DMS79 treated with DMSO at 0.1 percent for 48 hours (cell line): ENCODE results near the gene ADIPOQ.
"Not testable (repeated sequence)": the region's sequence is repeated elsewhere in the genome, so short reads cannot be mapped to it uniquely, and the experiment has no call there.

Experiments
- DNase-seq: peaks from one replicate; lab custom pipeline; 2025; lab: John Stamatoyannopoulos, UW

Gene ADIPOQ

DNA sequence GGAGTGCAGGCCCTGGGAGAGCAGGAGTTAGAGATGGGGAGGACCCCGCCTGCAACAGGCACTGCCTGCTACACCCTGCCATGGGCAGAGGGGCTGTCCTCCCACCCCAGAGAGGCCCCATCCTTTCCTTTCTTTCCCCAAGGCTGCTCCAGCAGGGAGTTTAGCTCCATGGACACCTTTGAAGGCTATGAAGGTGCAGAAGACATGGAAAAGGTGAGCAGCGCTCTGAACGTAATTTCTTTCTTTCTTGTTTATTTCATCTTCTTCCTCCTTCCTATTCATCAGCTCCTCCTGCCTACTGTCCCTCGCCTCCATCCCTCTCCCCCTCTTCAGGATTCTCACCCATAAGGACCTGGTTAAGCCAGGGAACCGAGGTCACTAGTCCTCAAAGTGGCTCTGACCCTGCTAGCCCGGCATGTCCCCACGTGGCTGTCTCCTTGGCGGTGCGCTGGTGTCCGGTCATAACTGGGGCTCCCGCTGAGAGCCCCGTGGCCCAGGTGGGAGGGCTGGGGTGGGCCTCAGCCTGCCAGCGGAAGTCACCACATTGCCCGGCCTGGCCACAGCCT, 16.0 kb upstream of the ADIPOQ start:
- no peak for DNase-seq

DNA sequence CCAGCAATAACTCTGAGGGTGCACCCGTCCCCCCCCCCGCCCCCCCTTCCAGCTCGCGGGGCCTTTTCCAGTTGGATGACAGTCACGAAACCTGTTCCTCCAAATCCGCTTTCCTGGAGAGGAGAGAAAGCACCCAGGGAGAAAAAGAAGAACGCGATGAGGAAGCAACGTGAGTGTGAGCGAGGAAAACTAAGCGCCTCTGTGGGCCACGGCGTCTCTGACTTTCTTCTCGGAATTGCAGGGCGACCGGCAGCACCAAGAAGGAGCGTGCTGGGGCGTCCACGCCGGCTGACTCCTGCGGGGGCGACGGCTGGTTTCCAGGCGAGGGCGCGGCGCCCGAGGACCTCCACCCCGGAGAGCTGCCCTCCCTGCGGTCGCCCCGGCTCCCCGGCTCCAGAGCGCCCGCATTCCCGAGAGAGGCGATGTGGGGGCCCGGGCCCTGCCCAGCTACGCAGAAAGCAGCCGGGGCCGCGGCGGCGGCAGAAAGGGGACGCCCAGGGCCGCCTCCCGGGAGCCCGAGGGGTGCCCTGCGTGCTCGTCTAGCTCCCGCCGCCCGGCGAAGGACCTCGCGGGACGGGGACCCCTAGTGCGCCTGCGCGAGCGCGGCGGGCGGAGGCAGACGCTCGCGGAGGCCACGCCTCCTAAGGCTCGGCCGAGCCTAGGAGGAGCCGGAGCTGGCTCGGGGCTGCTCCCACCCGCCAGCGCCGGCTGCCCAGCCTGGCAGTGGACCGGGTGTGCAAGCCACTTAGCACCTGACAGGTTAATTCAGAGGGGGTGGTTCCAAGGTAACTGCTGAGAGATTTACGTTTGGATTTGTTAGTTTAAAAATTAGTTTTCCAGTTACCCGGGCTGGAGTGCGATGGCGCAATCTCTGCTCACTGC, 15.3 kb upstream of the ADIPOQ start:
- DNase-seq = peak; percentile 74

DNA sequence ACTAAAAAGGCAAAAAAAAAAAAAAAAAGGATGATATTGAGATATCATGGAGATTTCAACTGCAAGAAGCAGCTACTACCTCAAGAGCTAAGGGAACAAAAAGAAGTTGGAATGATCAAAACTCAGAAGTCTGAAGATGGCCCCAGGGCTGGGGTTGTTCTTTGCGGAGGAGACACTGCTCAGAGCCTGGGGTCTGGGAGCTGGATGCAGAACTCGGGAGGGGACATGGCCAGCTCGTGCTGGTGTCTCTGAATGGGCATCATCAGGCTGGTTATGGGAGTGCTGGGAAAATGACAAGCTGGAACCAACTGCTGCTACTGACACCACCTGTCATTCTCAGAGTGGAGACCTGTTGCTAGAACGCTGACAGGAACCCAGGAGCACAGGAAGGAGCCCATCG, 14.2 kb upstream of the ADIPOQ start:
- DNase-seq = no peak

DNA sequence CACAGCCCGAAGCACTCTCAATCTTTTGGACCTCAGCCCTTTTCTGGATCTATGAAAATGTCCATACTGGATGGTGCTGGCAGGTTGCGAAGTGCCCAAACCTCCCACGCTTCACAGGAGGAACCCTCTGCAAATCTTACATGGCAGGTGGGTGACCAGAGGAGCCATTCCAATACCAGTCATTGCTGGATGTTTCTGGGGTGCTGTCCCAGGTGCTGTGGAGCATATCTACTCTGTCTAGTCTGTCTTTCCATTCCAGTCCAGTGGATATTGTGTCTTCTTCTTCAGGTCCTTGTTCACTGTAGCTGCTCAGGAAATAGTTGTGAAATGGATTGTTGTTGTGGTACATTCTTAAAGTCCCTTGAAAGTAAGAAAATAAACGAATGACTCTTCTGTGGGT, 10.7 kb upstream of the ADIPOQ start:
- DNase-seq = no peak

DNA sequence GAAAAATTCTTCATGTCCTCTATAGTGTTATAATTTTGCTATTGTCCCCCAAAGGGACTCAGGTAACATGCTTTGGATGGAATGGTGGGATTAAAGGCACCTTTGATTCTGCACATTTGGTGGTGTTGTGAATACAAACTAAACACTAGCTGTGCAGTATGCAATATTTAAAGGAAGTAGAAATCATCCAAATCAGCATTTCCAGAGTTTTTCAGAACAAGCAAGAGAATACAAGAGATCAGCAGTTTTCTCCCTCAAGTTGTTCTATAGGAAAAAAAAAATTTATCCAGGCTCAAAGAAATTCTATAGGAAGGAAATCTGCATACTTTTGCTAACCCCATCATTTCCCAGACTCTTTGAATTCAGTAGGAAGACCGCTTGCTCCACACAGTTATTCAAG, 10.2 kb upstream of the ADIPOQ start:
- no peak for DNase-seq

DNA sequence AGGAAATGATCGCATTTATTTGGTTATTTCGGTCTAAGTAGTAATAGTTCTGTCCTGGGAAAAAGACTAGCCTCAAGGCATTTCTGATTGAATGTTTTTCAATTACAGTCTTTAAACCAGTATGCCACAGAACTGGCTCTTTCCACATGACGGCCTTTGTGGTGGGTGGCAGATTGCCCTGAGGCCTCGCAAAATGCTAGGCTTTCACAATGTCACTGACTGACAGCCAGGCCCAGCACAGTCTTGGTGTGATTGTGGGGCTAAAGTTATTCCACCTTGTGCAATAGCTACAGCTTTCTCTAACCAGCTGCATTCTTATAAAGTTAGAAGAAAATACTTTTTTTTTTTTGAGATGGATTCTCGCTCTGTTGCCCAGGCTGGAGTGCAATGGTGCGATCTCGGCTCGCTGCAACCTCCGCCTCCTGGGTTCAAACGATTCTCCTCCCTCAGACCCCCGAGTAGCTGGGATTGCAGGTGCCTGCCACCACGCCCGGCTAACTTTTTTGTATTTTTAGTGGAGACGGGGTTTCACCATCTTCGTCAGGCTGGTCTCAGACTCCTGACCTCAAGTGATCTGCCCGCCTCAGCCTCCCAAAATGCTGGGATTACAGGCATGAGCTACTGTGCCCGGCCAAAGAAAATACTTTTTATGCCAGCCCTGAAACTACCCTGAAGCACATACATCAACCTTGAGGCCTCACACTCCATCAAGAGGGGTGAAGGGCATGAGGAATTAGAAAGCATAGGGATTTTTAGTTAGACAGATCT, 2.5 kb upstream of the ADIPOQ start:
- no peak for DNase-seq

DNA sequence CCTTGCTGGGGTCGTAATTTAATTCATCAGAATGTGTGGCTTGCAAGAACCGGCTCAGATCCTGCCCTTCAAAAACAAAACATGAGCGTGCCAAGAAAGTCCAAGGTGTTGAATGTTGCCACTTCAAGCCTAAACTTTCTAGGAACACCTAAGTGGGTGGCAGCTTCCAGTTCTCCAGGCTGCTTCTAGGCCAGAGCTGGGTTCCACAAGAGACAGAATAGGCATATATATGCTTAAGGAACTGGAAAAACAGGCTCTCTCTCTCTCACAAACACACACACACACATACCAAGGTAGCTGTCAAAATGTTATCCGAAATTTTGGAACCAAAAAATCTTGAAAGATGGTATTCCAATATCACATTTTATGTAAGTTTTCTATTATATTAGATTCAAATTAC, 890 bp upstream of the ADIPOQ start:
- DNase-seq = no peak

DNA sequence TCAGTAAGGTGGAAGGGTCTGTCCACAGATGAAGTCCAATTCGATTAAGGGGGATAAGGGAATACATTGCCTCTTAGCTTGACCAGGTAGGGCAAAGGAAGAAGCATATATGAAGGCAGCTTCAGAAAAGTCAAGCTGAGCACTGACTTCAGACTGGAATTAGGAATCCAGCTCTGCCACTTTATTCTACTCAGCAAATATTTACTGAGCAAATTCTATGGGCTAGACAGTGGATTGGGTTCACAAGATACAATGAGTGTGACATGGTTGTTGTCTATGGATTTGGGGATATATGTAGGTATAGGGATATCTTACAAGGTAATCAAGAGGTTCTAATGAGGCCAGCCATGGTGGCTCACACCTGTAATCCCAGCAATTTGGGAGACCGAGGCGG, 526 bp downstream of the ADIPOQ start:
- DNase-seq = no peak

DNA sequence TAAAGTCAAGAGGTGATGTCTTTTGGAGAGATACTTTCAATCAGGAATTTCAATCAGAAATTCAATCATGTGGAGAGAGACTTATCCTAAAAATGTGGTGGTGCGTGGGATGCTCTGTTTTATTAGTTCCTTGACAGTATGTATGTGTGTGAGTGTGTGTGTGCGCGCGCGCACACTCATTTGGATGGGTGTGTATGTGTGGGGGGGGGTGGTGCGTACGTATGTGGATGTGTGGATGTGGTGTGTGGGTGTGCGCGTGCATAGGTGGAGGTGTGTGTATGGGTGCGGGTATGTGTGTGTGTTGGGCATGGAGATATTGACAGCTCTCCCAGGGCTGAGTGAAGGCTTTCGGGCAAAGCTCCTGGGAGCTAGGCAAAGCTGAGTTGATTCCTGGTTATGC, 2.4 kb downstream of the ADIPOQ start:
- no peak for DNase-seq

DNA sequence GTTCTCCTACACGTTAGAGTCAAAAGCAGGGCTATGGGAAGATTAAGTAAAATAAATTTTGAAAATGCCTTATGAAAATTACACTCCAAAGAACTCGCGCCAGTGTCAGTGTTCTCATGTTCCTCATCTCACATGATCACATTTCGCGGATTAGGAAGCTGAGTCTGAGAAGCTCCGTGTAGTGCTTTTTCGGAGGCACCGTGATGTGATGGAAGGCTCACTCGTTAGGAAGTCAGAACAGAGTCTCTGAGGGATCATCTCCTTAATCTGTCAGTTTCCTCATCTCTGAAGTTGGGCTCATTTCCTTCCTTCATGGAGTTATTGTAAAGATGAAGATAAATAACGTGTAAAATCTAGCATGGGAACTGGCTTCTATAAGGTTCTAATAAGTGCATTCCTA, 3.2 kb downstream of the ADIPOQ start:
- DNase-seq = no peak

DNA sequence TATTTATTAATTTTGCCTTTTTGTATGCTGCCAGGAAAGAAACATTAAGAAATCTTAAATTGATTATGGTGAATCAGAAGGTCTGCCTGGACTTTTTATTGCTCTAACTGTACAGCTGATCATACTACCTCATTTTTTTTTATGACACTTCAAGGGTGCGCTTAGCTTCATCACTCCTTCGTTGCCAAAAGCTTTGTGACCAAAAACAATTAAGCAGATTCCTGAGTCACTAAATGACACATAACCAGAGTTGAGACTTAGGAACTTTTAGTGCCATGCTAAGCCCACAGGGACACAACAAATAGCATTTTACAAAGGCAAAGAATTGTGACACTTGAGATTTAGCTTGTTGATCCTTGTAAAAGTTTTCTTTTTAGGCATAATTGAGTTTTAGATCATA, 4.9 kb downstream of the ADIPOQ start:
- no peak for DNase-seq

DNA sequence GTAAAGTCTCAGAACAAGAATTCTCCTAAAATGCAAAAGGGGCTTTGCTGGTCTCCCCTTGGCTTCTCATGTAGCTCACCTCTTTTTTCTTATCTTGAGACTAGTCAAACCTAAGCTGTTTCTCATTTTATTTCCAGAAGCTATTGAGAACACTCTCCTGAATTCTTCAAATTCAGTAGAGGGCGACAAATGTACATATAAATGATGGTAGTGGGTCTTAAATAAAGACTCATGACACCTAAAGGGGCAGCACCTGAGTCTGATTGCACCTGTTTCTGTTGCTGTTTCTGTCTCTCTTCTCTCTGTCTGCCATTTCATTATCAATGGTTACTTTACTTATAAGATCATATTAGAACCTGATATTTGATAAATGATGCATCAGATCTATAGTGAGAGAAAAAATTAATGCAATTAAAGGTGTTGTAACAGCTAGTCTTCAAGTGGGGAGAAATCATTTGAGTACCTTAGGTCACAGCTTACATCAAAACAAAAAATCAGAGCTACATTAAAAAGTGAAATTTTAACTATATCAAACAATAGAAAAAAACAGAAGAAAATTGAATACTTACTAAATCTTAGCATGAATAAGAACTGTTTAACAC, 7.0 kb downstream of the ADIPOQ start:
- DNase-seq = peak; percentile 35

DNA sequence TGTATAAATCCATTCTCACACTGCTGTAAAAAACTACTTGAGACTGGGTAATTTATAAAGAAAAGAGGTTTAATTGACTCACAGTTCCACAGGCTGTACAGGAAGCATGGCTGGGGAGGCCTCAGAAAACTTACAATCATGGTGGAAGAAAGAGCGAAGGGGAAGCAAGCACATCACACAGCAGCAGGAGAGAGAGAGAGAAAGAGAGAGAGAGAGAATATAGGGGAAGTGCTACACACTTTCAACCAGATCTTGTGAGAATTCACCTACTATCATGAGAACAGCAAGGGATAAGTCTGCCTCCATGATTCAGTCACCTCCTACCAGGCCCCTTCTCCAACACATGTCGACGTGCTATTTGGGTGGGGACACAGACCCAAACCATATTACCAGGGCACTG, 9.3 kb downstream of the ADIPOQ start:
- DNase-seq = not testable (repeated sequence)

DNA sequence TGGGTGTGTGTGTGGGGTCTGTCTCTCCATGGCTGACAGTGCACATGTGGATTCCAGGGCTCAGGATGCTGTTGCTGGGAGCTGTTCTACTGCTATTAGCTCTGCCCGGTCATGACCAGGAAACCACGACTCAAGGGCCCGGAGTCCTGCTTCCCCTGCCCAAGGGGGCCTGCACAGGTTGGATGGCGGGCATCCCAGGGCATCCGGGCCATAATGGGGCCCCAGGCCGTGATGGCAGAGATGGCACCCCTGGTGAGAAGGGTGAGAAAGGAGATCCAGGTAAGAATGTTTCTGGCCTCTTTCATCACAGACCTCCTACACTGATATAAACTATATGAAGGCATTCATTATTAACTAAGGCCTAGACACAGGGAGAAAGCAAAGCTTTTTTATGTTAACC, 10.5 kb downstream of the ADIPOQ start:
- DNase-seq = no peak

DNA sequence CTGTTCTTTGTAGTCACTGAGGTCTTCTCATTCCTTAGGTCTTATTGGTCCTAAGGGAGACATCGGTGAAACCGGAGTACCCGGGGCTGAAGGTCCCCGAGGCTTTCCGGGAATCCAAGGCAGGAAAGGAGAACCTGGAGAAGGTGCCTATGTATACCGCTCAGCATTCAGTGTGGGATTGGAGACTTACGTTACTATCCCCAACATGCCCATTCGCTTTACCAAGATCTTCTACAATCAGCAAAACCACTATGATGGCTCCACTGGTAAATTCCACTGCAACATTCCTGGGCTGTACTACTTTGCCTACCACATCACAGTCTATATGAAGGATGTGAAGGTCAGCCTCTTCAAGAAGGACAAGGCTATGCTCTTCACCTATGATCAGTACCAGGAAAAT, 11.6 kb downstream of the ADIPOQ start:
- no peak for DNase-seq

DNA sequence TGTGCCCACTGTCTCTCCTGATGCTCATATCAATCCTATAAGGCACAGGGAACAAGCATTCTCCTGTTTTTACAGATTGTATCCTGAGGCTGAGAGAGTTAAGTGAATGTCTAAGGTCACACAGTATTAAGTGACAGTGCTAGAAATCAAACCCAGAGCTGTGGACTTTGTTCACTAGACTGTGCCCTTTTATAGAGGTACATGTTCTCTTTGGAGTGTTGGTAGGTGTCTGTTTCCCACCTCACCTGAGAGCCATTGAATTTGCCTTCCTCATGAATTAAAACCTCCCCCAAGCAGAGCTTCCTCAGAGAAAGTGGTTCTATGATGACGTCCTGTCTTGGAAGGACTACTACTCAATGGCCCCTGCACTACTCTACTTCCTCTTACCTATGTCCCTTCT, 12.4 kb downstream of the ADIPOQ start:
- DNase-seq = no peak

DNA sequence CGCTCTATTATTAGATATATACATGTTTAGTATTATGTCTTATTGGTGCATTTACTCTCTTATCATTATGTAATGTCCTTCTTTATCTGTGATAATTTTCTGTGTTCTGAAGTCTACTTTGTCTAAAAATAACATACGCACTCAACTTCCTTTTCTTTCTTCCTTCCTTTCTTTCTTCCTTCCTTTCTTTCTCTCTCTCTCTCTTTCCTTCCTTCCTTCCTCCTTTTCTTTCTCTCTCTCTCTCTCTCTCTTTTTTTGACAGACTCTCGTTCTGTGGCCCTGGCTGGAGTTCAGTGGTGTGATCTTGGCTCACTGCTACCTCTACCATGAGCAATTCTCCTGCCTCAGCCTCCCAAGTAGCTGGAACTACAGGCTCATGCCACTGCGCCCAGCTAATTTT, 15.2 kb downstream of the ADIPOQ start:
- DNase-seq = no peak

DNA sequence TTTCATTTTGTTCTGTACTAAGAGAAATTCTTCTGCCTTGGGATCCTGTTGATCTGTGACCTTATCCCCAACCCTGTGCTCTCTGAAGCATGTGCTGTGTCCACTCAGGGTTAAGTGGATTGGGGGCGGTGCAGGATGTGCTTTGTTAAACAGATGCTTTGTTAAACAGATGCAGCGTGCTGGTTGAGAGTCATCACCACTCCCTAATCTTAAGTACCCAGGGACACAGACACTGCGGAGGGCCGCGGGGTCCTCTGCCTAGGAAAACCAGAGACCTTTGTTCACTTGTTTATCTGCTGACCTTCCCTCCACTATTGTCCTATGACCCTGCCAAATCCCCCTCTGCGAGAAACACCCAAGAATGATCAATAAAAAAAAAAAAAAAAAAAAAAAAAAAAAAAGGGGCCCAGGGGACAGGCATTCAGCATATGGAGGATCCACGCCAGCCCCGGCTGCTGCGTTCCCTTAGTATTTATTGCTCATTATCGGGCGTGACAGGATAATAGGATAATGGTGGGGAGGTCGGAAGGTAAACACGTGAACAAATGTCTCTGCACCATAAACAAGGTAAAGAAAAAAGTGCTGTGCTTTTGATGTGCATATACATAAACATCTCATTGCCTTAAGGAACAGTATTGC, 22.8 kb downstream of the ADIPOQ start:
- DNase-seq = not testable (repeated sequence)

DNA sequence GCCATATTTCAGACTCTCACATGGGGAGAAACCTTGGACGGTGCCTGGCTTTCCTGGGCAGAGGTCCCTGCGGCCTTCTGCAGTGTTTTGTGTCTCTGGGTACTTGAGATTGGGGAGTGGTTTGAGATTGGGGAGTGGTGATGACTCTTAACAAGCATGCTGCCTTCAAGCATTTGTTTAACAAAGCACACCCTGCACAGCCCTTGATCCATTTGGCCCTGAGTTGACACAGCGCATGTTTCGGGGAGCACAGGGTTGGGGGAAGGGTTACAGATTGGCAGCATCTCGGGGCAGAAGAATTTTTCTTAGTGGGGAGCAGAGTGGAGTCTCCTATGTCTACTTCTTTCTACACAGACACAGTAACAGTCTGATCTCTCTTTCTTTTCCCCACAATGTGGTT, 23.6 kb downstream of the ADIPOQ start:
- not testable (repeated sequence) for DNase-seq

DNA sequence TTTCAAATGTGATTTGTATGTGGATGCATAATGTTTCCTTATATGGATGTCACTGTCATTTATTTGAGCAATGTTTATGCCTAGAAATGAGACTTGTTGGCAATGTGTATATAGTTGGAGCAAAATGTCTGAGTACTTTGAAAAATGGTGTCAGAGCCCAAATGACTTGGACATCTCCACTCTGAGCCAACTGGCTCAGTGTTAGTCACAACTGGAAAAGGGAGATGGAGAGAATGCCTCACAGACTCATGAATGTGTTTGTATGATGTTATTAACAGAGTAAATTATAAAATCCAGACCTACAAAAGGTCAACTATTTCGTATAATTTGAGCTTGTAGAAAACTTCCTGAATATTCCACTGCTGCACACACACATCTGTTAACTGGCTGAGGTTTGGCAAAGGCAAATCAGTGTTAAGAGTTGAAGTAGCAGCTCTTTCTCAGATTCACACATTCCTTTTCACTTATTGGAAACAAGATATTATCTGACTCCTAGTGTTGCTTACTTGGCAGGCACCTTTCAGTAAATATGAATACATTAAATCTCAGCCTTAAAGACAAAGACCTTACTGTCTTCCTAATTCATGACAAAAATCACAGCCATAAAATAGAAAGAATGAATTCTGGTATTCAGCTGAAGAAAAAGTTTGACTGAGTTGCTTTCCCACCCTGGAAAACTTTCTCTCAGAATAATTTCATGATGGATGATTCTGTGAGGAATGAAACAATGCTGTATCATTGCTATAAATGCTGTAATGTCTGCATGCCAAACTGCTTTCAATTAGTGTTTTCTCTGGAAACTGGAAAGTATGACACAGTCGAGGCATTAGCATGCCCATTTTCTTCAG, 27.0 kb downstream of the ADIPOQ start:
- no peak for DNase-seq
